ENCODE results near the gene OR10T2. TPM values are rescaled to one million over a fixed set of nuclear protein-coding genes. Genes with fewer than 3 reads are reported as not detected.
"Not testable (repeated sequence)": the region's sequence is repeated elsewhere in the genome, so short reads cannot be mapped to it uniquely, and the experiment has no call there.

OR10T2 gene
- total RNA-seq, 1 experiment from 2014 or later, result not detected

DNA sequence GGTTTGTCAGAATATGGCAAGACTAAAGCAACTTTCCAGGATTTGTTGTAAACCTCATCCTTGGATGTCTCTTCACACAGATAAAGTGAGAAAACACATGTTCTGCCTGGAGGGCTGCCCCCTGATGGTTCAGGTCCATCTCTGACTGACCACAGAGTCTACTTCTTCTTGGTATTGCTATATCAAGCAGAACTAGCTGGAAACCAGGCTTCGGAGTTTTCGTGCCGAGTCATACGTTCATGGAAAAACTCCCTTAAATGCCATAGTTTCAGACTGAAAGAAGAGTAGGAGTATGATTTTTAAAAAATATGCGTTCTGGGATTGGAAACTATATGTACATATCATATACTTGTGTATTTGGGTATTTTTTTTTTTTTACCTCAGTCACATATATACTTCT, 5.8 kb downstream of the OR10T2 start:
- BruUV-seq (replicated peaks), result no TSS peak
- H3K36me3 Mint-ChIP-seq (ENCODE audit: insufficient read depth, unreplicated experiment), result no peaks in the 10 kb centered on the region
- no peaks in the 10 kb centered on the region for H3K9me3 Mint-ChIP-seq (ENCODE audit: low read depth, unreplicated experiment)
- TF ChIP-seq, protein P1, sequence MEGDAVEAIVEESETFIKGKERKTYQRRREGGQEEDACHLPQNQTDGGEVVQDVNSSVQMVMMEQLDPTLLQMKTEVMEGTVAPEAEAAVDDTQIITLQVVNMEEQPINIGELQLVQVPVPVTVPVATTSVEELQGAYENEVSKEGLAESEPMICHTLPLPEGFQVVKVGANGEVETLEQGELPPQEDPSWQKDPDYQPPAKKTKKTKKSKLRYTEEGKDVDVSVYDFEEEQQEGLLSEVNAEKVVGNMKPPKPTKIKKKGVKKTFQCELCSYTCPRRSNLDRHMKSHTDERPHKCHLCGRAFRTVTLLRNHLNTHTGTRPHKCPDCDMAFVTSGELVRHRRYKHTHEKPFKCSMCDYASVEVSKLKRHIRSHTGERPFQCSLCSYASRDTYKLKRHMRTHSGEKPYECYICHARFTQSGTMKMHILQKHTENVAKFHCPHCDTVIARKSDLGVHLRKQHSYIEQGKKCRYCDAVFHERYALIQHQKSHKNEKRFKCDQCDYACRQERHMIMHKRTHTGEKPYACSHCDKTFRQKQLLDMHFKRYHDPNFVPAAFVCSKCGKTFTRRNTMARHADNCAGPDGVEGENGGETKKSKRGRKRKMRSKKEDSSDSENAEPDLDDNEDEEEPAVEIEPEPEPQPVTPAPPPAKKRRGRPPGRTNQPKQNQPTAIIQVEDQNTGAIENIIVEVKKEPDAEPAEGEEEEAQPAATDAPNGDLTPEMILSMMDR (IDR thresholded peaks at IDR 0.05; ENCODE audit: unreplicated experiment), result no peak
- CTCF ChIA-PET, result no interaction called here
- no peak overlapping the region for H3K4me3 Mint-ChIP-seq (ENCODE audit: low read depth, unreplicated experiment)
- peaks cover 2% of the 10 kb centered on the region for H3K27me3 Mint-ChIP-seq (ENCODE audit: unreplicated experiment)
- no peak for DNase-seq
- no peak overlapping the region for H3K27ac Mint-ChIP-seq (ENCODE audit: unreplicated experiment)
- no peaks in the 10 kb centered on the region for H3K4me1 Mint-ChIP-seq (ENCODE audit: low read depth, unreplicated experiment)
- intact Hi-C loops (cut with micrococcal nuclease; ENCODE audit: unreplicated experiment), result no loop called here

DNA sequence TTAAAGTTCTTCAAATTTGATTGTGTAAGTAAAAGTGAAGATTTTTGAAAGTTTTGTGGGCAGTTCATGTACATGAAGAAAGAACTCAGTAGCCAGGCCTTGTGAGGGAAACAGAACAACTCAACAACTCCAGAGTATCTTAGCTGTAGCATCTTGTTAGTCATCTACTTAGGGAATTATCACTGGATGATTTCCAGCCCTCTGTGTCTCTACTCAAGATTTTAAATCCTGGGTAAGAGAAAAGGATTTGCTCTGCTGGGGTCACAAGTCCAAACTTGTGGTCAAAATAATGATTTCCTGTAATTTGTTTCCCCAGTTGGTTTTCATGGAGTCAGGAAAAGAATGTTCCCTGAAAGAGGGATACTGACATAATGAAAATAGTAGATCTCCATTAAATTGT, 8.2 kb downstream of the OR10T2 start:
- no peak overlapping the region for H3K4me3 Mint-ChIP-seq (ENCODE audit: low read depth, unreplicated experiment)
- no peaks in the 10 kb centered on the region for H3K27me3 Mint-ChIP-seq (ENCODE audit: unreplicated experiment)
- H3K36me3 Mint-ChIP-seq (ENCODE audit: insufficient read depth, unreplicated experiment), result no peaks in the 10 kb centered on the region
- no peaks in the 10 kb centered on the region for H3K4me1 Mint-ChIP-seq (ENCODE audit: low read depth, unreplicated experiment)
- TF ChIP-seq, protein P1 (IDR thresholded peaks at IDR 0.05; ENCODE audit: unreplicated experiment), result no peak
- CTCF ChIA-PET, result no interaction called here
- BruUV-seq (replicated peaks), result no TSS peak
- intact Hi-C loops (cut with micrococcal nuclease; ENCODE audit: unreplicated experiment), result no loop called here
- H3K27ac Mint-ChIP-seq (ENCODE audit: unreplicated experiment), result no peak overlapping the region
- no peaks in the 10 kb centered on the region for H3K9me3 Mint-ChIP-seq (ENCODE audit: low read depth, unreplicated experiment)
- DNase-seq, result no peak

DNA sequence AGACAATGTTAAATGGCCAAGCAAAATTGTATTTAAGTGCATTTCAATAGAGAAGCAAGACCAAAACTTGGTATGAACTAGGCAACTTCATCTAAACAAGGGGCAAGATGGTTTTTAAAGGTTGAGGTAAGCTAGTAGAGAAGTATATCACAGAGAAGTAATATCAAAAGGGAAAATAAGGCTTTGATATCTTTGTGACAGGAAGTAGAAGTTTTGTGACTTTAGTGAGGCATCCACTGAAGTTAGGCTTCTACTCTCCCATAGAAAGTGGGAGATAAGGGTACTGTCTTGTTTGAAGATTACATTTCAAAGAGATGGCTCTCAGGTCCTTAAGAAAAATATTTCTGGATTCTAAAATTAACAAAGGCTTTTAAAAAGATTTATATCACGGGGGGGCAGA, 8.9 kb downstream of the OR10T2 start:
- Mint-ChIP-seq H3K4me3 (ENCODE audit: low read depth, unreplicated experiment) (no peak overlapping the region), H3K9me3 (ENCODE audit: low read depth, unreplicated experiment) (no peaks in the 10 kb centered on the region), H3K4me1 (ENCODE audit: low read depth, unreplicated experiment) (no peaks in the 10 kb centered on the region), H3K27me3 (ENCODE audit: unreplicated experiment) (no peaks in the 10 kb centered on the region), H3K36me3 (ENCODE audit: insufficient read depth, unreplicated experiment) (no peaks in the 10 kb centered on the region), H3K27ac (ENCODE audit: unreplicated experiment) (no peak overlapping the region)
- DNase-seq, result no peak
- BruUV-seq (replicated peaks), result no TSS peak
- CTCF ChIA-PET, result no interaction called here
- intact Hi-C loops (cut with micrococcal nuclease; ENCODE audit: unreplicated experiment), result no loop called here
- TF ChIP-seq, protein P1 (IDR thresholded peaks at IDR 0.05; ENCODE audit: unreplicated experiment), result no peak

DNA sequence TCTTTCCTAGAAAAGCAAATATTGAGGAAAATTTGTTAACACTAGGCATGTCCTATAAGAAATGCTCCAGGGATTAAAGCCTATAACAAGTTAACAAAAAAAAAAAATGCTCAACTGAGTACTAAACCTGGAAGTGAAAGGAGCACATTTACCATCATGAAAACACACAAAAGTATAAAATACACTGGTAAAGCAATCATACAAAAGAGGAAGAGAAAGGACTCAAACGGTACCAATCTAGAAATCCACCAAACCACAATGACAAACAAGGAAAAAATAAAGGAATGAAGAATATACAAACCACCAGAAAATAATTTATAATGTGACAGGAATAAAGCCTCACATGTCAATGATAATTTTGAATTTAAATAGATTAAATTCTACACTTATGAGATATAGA, 24.4 kb downstream of the OR10T2 start:
- no peak for DNase-seq
- TF ChIP-seq, protein P1 (IDR thresholded peaks at IDR 0.05; ENCODE audit: unreplicated experiment), result no peak
- H3K9me3 Mint-ChIP-seq (ENCODE audit: low read depth, unreplicated experiment), result peaks cover 2% of the 10 kb centered on the region
- no peaks in the 10 kb centered on the region for H3K36me3 Mint-ChIP-seq (ENCODE audit: insufficient read depth, unreplicated experiment)
- intact Hi-C loops (cut with micrococcal nuclease; ENCODE audit: unreplicated experiment), result no loop called here
- no peaks in the 10 kb centered on the region for H3K4me1 Mint-ChIP-seq (ENCODE audit: low read depth, unreplicated experiment)
- H3K27me3 Mint-ChIP-seq (ENCODE audit: unreplicated experiment), result no peaks in the 10 kb centered on the region
- no TSS peak for BruUV-seq (replicated peaks)
- no peak overlapping the region for H3K27ac Mint-ChIP-seq (ENCODE audit: unreplicated experiment)
- CTCF ChIA-PET, result no interaction called here
- no peak overlapping the region for H3K4me3 Mint-ChIP-seq (ENCODE audit: low read depth, unreplicated experiment)

DNA sequence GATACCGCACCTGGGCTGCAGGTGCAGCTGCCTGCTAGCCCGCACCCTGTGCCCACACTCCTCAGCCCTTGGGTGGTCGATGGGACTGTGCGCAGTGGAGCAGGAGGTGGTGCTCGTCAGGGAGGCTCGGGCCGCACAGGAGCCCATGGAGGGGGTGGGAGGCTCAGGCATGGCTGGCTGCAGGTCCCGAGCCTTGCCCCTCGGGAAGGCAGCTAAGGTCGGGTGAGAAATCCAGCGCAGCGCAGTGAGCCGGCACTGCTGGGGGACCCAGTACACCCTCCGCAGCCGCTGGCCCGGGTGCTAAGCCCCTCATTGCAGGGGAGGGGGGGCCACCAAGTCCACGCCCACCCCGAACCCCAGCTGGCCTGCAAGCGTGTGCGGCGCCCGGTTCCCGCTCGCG, 25.2 kb downstream of the OR10T2 start:
- DNase-seq; H3K4me3 Mint-ChIP-seq (ENCODE audit: low read depth, unreplicated experiment); intact Hi-C loops (cut with micrococcal nuclease; ENCODE audit: unreplicated experiment); H3K27ac Mint-ChIP-seq (ENCODE audit: unreplicated experiment); CTCF ChIA-PET; H3K4me1 Mint-ChIP-seq (ENCODE audit: low read depth, unreplicated experiment); H3K9me3 Mint-ChIP-seq (ENCODE audit: low read depth, unreplicated experiment); H3K36me3 Mint-ChIP-seq (ENCODE audit: insufficient read depth, unreplicated experiment); BruUV-seq (replicated peaks); H3K27me3 Mint-ChIP-seq (ENCODE audit: unreplicated experiment): not testable (repeated sequence)

Measured in Calu3 (cell line).